HG02623 (cell line): ENCODE data around the gene SYNJ1.
A peak's percentile ranks its signal among the peaks of the same experiment; 100 is the strongest.

Experiments used
- ATAC-seq: cut with Tn5 transposase; IDR thresholded peaks from one replicate; pipeline ENCODE4 v1.9.1; 2021; ENCODE audit warnings: moderate library complexity; ENCODE audit not compliant: unreplicated experiment

SYNJ1 gene

DNA sequence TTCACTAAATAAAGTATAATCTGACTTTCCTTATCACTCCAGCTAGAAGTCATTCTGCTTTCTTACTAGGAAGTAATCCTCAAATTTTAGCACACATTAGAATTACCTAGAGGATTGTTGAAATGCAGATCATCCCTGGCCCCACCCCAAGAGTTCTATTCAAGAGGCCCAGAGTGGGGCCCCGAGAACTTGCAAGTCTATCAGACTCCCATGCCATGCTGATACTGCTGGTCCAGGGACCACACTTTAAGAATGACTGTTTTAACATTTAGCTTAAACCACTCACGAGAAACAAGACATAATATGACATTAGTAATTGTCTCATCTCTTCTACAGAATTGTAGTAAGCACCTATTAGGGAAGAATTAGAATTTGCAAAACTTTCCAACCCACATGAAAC lies 7.7 kb upstream of the SYNJ1 start:
- no peak for ATAC-seq

DNA sequence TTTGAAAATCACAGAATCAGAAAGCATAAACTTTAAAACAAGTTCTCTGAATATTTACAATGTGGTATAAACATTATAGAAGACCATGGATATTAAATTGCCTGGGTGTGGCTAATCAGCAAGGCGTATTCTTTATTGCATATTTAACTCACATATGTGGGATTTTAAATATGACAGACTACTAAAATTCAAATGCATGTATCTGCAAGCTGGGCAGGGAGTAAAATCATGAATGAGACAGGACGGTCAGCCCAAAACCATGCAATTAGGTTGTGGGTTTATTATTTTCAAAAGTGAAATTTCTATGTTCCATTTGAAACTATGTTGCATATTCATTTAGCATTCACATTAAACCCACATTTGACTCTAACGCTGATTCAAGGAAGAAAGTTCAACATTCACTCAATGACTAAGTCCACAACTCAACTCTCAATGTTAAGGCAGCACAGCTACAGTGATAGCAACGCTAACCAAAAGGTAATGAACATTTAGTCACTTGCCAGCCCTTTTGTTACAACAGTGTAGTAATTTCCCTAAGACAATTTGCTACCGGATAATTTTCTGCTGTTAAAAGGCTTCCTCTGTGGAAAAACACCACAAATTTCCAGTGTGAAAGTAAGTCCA lies 6.3 kb upstream of the SYNJ1 start:
- no peak for ATAC-seq

DNA sequence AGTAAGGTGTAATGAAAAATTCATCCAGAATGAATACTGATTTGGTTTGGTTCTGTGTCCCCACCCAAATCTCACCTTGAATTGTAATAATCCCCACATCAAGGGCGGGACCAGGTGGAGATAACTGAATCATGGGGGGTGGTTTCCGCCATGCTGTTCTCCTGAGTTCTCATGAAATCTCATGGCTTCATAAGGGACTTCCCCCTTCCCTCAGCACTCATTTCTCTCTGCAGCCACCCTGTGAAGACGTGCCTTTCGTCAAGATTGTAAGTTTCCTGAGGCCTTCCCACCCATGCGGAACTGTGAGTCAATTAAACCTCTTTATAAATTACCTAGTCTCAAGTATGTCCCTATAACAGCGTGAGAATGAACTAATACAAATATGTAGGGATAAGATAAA lies 5.5 kb upstream of the SYNJ1 start:
- ATAC-seq = no peak

GRCh38 chr21:32732544-32732943 lies 4.7 kb upstream of the SYNJ1 start:
- no peak for ATAC-seq

DNA sequence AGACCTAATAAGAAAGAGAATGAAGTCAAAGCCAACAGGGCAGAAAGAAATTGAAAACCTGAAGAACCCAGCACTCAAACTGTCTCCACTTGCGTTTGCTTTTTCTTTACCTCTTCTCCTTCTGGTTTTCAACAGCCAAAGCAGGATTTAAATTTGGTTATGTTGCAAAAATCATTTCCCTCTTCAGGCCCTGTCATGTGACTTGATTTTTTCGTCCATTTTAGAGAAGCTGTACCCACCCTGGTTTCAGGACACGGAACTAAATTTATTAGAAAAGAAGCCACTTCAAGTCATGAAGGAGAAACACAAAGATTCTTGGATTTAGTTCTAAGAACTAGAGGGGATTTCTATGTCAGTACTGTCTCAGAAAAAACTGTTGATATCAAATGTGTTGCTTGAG lies 1.0 kb upstream of the SYNJ1 start:
- ATAC-seq = no peak

- no peak for ATAC-seq
Measured at GRCh38 chr21:32728456-32728839, 635 bp upstream of the SYNJ1 start.

- ATAC-seq = peak; percentile 6
Measured at GRCh38 chr21:32726839-32727686, 750 bp downstream of the SYNJ1 start.

DNA sequence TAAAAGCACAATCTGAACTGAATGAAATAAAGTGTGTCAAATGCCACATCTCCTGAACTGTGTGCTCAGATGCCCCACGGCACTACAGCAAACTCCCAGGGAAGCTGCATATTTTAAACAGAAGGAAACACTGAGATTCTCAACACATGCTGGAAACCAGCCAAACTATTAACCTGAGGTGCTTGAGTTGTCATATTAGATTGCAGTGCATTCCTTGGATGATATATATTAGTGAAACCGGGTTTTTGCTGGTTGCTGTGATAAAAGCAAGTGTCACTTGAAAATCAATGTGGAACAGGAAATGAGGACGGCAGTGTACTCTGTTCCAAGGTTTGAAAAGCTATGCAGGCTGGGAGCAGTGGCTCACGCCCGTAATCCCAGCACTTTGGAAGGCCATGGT lies 8.7 kb downstream of the SYNJ1 start:
- no peak for ATAC-seq

GRCh38 chr21:32717851-32718316 lies 9.9 kb downstream of the SYNJ1 start:
- ATAC-seq = no peak

- no peak for ATAC-seq
Measured at GRCh38 chr21:32716486-32716885, 11.3 kb downstream of the SYNJ1 start.

DNA sequence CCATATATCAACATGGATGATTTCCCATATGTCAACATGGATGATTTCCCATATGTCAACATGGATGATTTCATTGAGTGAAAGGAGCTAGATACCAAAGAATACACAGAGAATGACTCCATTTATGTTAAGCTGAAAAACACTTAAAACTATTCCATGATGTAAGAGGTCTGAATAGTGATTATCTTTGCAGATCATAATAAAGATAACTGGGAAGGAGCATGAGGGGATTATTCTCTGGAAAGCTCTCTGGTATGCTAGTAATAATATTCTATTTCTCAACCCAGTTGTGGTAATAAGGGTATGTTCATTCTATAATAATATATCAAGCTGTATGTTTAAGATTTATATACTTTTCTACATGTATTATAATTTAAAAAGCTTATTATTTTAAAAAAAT lies 14.1 kb downstream of the SYNJ1 start:
- no peak for ATAC-seq

- no peak for ATAC-seq
Measured at GRCh38 chr21:32712641-32713040, 15.2 kb downstream of the SYNJ1 start.

- ATAC-seq = peak; percentile 99
Measured at GRCh38 chr21:32712043-32712442, 15.8 kb downstream of the SYNJ1 start.

GRCh38 chr21:32710987-32711386 lies 16.8 kb downstream of the SYNJ1 start:
- ATAC-seq = no peak

GRCh38 chr21:32710069-32710784 lies 17.6 kb downstream of the SYNJ1 start:
- ATAC-seq = no peak

DNA sequence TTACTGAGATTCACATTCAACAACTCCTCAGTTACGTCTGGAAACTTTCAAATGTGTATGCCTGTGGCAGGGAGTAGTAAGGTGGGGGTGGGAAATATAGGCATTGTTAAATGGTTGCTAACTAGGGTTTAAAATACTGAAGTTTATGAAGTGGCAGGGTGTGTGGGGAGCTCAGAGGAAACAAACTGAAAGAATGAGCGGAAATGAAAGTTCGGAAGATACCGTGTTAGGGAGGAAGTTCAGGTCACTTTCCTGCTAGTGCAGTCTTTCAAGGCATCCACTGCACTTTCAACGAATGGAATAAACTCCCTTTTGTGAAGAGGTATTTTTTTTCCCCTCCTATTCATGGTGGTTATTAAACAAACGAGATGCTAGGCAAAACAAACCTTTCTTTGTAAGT lies 19.7 kb downstream of the SYNJ1 start:
- ATAC-seq = no peak

- no peak for ATAC-seq
Measured at GRCh38 chr21:32705901-32706300, 21.9 kb downstream of the SYNJ1 start.

DNA sequence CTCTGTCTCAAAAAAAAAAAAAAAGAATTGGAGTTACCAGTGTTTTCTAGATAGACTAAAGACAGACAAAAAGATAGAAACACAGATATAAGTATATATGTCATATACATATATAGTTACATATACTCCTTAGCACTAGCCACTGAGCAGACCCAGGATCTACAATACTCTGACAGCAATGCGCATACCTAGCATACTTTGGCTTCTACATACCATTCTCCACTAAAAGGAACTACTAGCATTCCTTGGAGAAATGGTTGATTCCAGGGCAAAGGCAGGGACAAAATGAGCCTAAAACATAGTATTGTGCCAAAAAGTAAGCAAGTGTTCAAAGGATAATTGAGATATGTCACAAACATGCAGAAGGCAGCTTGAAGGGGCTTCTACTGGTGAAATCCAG lies 22.7 kb downstream of the SYNJ1 start:
- ATAC-seq = no peak

GRCh38 chr21:32702702-32703101 lies 25.1 kb downstream of the SYNJ1 start:
- no peak for ATAC-seq

GRCh38 chr21:32698971-32699693 lies 28.7 kb downstream of the SYNJ1 start:
- no peak for ATAC-seq

GRCh38 chr21:32698286-32698685 lies 29.5 kb downstream of the SYNJ1 start:
- ATAC-seq = no peak
